T-helper 1 cell (primary cell): ENCODE measurements around the gene KIAA0232.
"Not testable (repeated sequence)": the region's sequence is repeated elsewhere in the genome, so short reads cannot be mapped to it uniquely, and the experiment has no call there.

Source experiments
- DNase-seq, 5 donors: peaks; one replicate each; pipeline ENCODE4 v3.0.0-alpha.2; 2012 to 2020

KIAA0232 gene

DNA sequence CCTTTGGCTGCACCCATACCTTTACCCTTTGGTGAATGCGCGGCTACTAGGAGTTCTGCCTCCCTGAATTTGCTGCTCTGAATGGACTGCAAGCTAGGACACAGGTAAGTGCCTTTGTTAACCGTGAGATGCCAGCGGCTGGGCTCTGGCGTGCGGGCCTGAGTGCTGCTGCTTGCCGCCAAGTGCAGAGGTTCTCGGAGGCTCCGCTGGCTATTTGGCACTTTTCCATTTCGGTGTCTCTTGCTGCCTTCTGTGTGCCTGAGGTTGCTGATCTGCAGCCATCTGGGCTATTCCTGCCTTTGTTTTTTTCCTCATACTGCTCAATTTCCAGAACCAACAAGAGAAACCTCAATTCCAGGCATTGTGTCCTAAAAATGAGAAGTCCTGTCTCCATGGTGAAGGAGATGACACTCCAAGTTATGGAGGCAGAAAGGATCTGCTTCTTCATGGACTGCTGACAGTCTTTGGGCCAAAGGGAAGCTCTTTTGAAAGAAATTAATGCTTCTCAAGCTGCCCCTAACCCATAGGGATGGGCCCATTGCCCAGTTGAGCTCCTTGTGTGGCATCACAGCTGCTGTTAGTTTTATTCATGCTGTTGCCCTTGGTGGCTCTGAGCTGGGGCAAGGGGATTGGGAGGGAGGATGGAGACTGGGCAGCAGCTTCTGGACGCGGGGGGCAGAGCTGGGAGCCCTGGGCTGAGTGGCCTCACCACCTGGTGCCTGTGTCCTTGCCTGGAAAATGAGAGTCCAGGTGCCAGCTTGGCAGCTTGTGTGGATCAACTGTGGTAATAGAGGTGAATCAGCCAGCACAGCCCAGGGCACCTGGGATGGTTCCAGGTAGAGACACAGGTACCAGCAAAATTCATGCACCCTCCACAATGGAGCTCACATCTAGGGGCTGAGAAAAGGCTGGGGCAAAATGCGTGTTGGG lies 123.3 kb downstream of the KIAA0232 start:
- DNase-seq: no peak

- DNase-seq: not testable (repeated sequence)
These were observed 124.0 kb downstream of the KIAA0232 start for GRCh38 chr4:6906486-6906885.

DNA sequence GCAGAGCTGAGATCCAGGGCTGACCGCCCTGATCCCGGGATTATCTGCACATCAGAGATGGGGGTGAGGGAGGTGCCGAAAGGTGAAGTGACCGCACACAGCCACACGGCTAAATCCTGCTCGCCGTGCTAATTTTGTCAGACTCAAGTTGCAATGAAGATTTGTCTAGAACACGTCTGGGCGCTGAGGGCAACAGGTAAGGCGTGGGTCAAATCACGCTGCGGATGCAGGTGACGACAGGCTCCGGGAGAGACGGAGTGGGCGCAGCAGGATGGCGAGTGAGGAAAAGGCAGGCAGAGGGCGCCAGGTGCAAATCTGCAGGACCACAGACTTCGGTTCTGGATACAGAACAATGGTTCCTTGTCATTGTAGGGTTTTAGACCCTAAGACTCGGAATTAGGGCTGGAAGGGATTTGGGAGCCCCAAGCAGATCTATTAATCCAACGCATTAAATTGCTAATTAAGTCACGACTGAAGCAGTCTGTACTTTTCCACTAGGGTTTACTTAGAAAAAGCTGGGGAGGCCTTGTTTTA lies 125.2 kb downstream of the KIAA0232 start:
- DNase-seq: no peak

GRCh38 chr4:6908432-6909112 lies 126.0 kb downstream of the KIAA0232 start:
- DNase-seq: no peak

DNA sequence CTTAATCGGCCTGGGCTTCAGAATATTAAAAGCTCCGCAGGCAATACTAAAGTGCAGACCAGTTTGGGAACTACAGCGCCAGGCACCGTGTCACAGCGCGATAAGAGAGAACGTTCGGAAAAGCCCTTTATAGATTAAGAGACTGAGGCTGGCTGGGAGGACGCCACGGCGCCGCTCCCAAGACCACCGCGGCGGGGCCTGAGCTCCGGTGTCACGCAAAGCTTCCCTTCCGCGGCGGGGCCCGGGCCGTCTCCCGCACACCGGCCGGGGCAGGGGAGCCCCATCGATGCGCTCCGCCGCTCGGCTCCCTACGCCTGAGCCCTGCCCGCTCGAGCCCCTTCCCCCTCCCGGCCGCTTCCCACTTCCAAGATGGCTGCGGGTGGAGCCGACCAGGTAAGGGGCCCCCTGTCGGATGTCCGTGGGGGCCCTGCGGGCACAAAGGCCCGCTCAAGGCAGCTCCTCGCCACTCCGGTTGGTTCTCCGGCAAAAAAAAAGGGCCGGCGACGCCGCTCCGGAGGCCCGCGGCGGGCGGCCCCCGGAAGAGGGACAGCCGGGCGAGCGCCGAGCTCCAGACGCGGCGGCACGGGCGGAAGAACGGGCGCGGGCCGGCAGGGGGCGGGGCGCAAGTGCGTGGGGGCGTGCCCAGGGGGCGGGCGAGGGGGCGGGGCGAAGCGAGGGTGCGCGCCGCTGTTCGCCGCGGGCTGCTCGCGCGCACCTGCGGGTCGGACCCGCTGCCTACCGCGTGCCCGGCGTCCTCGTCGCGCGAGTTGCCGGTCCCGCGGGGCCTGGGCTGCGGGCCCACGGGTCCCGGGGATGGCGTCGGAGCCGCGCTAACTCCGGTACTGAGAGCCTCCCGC lies 126.8 kb downstream of the KIAA0232 start, which contains the start of gene TBC1D14:
TBC1D14 (plus strand) TSS at position 714 of the 857 bp plus-strand sequence. CDS start 13,564 bp downstream, outside the sequence.
- DNase-seq: peak; percentile 76 to 90 (median 81)

- no peak for DNase-seq
These were observed 127.4 kb downstream of the KIAA0232 start for GRCh38 chr4:6909970-6910339.

DNA sequence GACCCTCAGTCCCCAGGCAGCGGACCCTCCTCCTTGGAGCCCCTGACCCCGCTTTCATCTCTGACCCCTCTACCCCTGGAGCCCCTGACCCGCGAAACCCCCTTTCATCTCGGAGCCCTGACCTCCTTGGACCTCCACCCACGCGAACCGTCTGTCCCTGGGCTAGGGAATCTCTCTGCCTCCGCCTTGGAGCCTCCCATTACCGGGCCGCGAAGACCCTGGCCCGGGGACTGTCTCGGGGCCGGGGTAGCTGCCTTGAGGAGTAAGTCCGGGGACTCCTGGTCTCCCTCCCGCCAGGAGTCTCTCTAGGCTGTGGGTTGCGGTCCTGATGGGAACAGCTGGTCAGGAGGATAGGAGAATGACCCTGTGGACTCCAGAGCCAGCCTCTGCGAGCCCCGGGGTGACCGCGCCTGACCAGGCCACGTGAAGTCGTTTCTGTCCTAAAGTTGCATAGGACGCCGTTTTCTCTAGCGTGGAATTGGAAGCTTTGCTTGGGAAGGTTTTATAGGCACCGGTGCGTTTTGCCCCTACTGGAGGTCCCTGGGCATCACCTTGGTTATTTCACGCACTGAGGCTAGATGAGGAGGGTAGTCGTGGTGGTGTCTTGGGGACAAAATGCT lies 127.9 kb downstream of the KIAA0232 start:
- DNase-seq: no peak

DNA sequence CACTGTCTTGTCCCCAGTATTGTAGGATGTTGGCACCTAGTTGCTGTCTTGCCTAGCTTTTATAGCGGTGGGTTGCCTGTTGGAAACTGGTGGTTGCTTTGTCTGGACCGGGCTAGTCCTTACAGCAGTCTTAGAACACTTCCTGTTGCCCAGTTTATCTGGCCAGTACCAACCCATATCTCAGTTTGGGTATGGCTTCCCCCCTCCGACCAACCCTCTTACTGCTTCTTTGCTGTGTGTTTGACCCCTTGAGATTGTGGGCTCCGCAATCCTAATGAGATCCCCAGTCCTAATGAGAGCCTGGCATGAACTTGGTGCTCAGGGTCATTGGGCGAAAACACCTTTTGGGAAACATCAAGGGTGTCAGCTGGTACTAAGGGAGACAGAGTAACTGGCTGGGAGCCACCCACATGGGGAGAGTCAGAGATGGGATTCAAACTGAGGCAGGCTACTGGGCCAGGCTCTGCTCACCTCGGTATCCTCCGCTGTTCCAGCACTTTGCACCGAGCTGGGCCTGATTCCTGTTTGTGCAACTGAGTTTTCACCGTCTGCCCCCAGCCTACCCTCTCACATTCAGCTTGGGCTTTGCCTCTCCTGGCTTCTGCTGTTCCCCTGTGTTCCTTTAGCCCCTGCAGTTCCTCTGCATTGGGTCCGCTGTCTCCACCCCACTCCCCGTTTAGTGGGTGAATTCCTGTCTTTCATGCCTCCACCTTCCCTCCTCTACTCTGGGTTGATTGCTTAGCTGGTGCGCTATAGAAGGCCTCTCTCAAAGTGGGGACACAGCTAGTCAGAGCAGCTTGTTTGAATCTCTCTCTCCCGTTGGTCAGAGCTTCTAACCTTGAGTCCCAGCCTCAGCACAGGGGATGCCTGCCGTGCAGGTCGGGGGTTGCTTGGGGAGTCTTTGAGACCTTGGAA lies 128.7 kb downstream of the KIAA0232 start:
- no peak for DNase-seq

DNA sequence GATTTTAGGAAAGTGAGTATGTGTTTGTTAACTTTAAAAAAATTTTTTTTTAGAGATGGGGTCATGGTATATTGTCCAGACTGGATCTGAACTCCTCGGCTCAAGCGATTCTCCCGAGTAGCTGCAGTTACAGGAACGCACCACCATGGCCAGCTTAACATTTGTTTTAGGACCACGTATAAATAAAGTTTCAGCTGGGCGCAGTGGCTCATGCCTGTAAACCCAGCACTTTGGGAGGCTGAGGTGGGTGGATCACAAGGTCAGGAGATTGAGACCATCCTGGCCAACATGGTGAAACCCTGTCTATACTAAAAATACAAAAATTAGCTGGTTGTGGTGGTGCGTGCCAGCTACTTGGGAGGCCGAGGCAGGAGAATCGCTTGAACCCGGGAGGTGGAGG lies 129.4 kb downstream of the KIAA0232 start:
- not testable (repeated sequence) for DNase-seq

GRCh38 chr4:6912441-6912840 lies 129.9 kb downstream of the KIAA0232 start:
- DNase-seq: no peak

DNA sequence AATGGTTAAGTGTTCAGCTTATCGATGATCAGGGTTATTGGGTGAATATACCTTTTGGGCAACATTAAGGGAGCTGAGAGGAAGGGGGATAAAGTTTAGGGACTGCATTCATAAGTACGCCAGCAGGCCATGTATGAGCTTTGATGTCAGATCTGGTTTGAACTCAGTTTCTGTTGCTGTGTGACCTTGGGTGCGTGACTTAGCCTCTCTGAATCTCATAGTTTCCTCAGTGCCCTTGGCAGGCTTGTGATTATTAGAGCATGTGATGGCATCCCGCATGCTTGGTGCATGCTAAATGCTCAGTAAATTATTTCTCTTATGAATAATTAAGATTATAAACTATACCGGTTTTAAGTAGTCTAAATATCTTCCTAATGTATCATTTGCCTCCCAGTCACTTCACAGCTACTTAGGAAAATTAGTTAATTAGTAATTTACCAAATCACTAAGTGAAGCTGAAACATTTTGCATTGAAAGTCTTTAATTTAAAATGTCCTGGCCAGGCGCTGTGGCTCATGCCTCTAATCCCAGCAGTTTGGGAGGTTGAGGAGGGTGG lies 130.9 kb downstream of the KIAA0232 start:
- no peak for DNase-seq

DNA sequence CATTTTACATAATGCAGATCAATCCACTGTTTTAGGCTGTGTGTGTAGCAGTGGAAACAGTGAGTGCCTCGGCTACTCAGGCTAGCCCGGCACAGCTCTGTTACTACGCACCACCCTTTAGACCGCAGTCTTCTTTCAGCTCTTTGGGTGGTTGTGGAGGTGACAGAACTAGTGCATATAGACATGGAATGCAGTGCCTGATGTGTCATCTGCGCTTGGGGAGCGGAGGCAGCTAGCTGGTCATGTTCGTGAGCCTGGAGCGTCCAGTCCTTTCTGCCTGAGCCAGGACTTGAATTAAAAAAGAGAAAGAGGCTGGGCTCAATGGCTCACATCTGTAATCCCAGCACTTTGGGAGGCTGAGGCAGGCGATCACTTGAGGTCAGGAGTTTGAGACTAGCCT lies 131.9 kb downstream of the KIAA0232 start:
- no peak for DNase-seq

GRCh38 chr4:6915041-6916005 lies 132.8 kb downstream of the KIAA0232 start:
- DNase-seq: no peak

DNA sequence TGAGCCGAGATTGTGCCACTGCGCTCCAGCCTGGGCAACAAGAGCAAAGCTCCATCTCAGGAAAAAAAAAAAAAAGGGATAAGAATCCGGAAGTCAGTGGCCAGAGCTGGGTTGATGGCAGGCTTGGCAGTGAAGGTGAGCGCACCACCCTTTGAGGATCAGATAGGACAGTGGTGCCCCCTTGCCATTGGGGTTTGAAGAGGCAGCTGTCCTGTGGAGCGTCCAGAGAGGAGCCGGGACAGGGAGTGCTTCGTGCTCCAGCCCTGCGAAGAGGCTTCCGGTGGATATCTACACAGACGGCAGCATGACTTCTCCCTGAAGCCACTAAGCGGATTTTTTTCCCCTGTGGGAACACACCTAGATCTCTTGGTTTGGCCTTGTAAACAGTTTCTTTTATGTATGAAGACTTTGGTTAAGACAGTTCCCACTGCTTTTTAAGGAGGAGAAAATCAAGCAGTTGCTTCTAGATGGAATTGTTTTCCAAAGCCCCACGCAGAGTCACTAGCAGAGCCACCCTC lies 133.6 kb downstream of the KIAA0232 start:
- no peak for DNase-seq

DNA sequence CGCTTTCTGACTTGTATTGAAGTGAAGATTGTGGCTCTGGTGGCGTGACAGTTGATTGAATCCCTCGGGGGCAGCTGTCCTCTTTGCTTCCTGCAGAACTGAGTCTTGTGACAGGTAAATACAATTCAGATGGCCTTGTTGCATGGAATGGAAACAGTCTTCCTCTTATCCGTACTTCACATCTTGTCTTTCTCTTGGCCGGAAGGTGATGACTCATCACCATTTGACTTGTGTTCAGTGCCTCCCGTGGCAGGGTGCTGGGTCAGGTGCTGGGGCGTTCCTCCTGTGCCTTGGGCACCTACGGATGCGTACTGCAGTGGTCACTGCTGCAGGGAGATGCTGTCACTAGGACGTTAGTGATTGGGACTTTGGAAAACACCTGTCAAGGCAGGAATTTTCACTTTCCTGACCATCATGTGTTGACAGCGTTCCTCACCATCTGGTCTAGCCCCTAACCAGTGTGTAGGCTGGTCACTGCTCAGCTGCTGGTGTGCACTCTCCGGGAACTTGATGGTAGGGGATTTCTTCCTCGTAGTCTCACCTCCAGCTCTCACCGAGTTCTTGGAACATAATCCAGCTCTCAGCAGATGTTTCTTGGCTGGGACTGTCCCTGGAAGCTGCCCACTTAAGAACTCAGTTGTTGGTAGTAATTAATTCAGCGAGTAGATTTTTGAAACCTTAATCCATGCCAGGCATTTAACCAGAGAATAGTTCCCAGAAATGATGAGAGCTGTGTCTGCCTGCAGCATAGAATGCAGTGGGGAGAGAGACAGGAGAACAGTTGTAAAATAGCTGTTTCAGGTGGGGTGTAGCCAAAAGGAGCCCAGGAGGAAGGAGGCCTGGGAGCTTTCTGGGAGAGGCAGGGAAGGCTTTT lies 134.3 kb downstream of the KIAA0232 start:
- peak; percentile 50 to 87 (median 60) for DNase-seq

DNA sequence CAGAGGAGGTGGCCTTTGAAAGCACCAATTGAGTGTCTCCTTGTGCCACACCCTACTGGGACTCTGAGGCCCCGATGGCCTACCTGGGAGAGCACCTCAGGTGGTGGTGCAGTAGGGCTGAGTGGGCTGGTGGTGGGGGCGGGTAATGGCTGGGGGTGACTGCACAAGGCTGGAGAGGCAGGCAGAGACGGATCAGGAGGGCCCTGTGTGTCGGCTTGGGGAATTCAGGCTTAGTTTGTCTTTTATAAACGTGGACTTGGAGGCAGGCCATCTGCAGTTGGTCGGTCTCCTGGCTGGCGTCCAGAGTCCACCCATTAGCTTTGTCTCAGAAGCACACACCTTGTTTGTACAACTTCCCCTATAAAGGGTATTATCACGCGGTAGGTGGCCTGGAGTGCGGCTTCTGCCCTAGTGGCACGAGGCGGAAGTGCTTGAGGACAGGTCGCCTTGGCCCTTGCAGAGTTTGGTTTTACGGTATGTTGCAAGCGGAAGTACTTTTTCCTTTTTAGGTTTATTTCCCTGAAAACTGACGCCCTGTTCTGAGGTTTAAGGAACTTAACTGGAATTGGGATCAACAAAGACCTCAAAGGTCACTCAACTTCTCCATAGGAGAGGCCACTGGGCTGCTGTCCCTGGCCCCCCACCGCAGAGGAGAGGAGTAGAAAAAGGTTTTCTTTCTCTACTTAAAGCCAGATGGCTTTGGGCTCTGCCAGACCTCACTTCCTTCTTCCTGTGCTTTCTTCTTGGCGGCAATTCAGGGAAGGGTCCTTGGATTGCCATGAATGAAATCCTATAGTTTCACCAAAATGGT lies 135.1 kb downstream of the KIAA0232 start:
- DNase-seq: peak in 1 of 5 donors; percentile 59

DNA sequence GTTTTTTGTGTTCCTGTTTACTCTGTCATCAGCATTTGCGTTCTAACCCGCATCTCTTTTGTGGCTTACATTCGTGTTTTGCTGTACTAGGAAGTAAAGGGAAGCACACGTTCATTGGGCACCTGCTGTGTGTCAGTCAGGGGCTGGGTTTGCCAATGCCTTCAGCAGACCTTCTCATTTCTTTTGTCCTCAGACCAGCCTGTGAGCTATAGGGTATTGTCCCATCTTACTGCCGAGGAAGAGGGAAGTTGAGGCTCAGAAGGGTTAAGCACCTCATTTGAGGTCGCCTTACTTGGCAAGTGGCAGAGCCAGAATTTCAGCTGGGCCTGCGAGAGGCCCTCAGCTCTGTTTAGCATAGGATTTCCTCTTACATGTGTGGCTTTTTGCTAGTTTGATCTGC lies 135.8 kb downstream of the KIAA0232 start:
- peak in 1 of 5 donors; percentile 40 for DNase-seq
